ENCODE data around the gene SENP3.

DNA sequence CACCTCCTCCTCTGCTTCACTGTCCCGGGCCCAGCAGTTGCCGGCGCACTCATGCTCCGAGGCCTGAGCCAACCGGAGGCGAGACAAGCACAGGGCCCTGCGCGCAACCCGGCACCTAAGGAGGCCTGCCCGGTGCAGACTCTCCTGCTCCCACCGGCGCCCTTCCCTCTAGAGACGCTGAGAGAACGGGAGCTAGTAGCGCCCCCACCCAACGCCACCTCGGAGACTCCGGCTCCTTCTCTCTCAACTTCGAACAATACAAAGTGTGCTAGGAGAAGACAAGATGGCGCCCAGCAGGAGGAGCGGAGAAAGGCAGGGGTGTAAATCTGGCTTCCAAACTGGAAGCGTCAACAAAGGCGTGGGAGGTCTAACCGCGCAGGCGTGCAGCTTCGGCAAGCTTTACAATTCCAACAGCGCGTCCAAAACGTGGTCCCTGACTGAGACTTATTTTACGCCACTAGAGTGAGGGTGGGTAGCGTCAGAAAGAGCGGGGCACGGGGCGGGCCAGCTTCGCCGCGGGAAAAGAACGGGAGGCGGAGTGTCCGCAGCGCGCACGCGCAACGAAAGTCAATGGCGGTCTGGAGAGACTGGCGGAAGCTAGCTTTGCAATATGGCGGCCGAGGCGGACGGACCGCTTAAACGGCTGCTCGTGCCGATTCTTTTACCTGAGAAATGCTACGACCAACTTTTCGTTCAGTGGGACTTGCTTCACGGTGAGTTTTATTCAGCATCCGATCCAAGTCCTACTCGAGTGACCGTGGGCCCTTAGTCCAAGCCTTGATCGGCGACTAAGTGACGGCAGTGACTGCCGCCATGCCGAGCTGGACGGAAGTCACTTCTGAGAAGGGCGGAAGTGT, 21.8 kb downstream of the SENP3 start, which contains the start of gene MPDU1:
- TF ChIP-seq FOXM1 (IDR thresholded peaks at IDR 0.05; ENCODE audit: borderline replicate concordance, low read depth) (no peak), RAD21 (IDR thresholded peaks at IDR 0.05; ENCODE audit: low read depth) (no peak), EP300 (IDR thresholded peaks at IDR 0.05; ENCODE audit: borderline replicate concordance) (no peak), YY1 (IDR thresholded peaks at IDR 0.05; ENCODE audit: low read depth) (peak; percentile 96), NFIC (IDR thresholded peaks at IDR 0.05) (no peak), TAF1 (IDR thresholded peaks at IDR 0.05; ENCODE audit: low read depth) (peak; percentile 95), TCF12 (IDR thresholded peaks at IDR 0.05; ENCODE audit: low read depth) (no peak; the same call in none of the 2 replicates)
- TF ChIP-seq, protein P1, sequence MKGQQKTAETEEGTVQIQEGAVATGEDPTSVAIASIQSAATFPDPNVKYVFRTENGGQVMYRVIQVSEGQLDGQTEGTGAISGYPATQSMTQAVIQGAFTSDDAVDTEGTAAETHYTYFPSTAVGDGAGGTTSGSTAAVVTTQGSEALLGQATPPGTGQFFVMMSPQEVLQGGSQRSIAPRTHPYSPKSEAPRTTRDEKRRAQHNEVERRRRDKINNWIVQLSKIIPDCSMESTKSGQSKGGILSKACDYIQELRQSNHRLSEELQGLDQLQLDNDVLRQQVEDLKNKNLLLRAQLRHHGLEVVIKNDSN (IDR thresholded peaks at IDR 0.05), result 0 out of 2 replicates have a peak, but pooled peaks have one; percentile 3
- TF ChIP-seq, protein P2, sequence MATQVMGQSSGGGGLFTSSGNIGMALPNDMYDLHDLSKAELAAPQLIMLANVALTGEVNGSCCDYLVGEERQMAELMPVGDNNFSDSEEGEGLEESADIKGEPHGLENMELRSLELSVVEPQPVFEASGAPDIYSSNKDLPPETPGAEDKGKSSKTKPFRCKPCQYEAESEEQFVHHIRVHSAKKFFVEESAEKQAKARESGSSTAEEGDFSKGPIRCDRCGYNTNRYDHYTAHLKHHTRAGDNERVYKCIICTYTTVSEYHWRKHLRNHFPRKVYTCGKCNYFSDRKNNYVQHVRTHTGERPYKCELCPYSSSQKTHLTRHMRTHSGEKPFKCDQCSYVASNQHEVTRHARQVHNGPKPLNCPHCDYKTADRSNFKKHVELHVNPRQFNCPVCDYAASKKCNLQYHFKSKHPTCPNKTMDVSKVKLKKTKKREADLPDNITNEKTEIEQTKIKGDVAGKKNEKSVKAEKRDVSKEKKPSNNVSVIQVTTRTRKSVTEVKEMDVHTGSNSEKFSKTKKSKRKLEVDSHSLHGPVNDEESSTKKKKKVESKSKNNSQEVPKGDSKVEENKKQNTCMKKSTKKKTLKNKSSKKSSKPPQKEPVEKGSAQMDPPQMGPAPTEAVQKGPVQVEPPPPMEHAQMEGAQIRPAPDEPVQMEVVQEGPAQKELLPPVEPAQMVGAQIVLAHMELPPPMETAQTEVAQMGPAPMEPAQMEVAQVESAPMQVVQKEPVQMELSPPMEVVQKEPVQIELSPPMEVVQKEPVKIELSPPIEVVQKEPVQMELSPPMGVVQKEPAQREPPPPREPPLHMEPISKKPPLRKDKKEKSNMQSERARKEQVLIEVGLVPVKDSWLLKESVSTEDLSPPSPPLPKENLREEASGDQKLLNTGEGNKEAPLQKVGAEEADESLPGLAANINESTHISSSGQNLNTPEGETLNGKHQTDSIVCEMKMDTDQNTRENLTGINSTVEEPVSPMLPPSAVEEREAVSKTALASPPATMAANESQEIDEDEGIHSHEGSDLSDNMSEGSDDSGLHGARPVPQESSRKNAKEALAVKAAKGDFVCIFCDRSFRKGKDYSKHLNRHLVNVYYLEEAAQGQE (IDR thresholded peaks at IDR 0.05; ENCODE audit: low read depth), result no peak
- TF ChIP-seq, protein P3, sequence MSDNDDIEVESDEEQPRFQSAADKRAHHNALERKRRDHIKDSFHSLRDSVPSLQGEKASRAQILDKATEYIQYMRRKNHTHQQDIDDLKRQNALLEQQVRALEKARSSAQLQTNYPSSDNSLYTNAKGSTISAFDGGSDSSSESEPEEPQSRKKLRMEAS (IDR thresholded peaks at IDR 0.05), result peak; percentile 99

Data from Ishikawa (cell line).